HG02970 (cell line): ENCODE data around the gene VPS8.
"Not testable (repeated sequence)": the region's sequence is repeated elsewhere in the genome, so short reads cannot be mapped to it uniquely, and the experiment has no call there.

Source experiments
- ATAC-seq: cut with Tn5 transposase; IDR thresholded peaks from one replicate; pipeline ENCODE4 v1.9.1; 2021; ENCODE audit warnings: mild to moderate bottlenecking, moderate library complexity, moderate number of reproducible peaks; ENCODE audit not compliant: unreplicated experiment, low FRiP score

Gene VPS8

GRCh38 chr3:184954251-184954650, 142.3 kb downstream of the VPS8 start:
- no peak for ATAC-seq

DNA sequence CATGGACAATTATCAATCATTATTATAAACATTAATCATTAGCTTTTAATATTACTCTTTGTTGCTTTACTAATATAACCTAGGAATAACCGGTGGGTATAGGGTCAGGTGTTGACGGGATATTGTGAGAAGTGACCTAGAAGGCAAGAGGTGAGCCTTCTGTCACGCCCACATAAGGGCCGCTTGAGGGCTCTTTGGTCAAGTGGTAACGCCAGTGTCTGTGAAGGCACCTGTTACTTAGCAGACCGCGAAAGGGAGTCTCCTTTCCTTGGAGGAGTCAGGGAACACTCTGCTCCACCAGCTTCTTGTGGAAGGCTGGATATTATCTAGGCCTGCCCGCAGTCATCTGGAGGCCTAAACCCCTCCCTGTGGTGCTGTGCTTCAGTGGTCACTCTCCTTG, 142.9 kb downstream of the VPS8 start:
- ATAC-seq, result not testable (repeated sequence)

GRCh38 chr3:184965639-184966430, 153.9 kb downstream of the VPS8 start:
- ATAC-seq, result no peak

- ATAC-seq, result no peak
Observed at GRCh38 chr3:184968115-184968514, 156.1 kb downstream of the VPS8 start.

DNA sequence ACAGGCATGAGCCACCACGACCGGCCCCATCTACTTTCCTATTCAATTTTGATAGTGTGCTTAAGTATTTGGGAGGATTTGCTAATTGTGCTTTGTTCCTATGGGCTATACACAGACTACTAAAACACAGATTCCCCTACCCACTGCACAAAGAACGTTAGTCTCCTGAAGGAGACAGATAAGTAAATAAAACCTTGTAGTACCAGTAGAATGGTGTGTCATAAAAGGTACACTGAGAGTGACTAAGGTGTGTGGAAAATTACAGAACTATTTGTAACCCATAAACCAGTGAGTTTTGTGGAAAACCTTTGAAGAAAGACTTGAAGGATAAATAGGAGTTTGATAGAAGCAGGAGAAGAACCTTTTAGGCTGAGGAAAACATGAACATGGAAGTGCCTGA, 158.2 kb downstream of the VPS8 start:
- no peak for ATAC-seq

- no peak for ATAC-seq
Observed at GRCh38 chr3:184977796-184978195, 165.8 kb downstream of the VPS8 start.

- no peak for ATAC-seq
Observed at GRCh38 chr3:184981071-184981470, 169.1 kb downstream of the VPS8 start.

GRCh38 chr3:184982076-184982475, 170.1 kb downstream of the VPS8 start:
- no peak for ATAC-seq

DNA sequence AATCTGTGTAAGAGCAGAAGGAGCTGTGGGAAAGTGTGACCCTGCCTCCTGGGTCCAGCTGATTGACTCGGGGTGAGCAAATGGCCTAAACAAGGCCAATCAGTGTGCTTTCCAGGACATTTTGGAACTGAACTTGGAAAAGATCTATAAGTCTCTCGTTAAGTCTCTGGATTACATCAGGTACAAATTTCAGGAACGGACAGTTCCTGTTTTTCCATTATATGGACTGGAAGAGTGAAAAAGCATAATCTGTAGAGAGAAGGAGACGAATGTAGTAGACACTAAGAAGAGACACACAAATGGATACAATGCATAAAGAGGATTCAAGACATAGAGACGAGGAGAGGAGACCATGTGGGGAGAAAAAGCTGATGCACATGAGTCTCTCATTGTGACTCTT, 173.6 kb downstream of the VPS8 start:
- no peak for ATAC-seq

DNA sequence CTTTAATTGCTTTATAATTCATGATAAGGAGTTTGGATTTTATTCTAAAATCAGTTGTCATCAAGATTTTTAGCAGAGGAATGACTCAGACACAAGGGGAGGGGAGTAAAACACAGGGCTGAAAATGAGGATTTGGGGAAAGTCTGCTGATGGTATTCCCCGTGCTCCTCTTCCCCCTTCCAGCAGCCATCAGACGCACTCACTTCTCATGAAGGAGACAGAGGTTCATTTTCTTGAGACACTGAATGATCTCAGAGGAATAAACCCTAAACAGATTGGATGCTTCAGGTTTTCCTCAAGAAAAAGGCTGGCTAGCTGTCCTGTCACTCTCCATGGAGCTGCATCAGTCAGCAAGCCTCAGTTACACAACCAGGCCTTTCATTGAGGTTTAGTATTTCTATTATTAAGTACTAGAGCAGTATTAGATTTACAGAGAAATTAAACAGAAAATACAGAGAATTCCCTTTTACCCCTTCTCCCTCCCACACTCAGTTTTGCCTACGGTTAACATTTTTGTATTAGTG, 174.5 kb downstream of the VPS8 start:
- ATAC-seq, result no peak

GRCh38 chr3:184993394-184993793, 181.4 kb downstream of the VPS8 start:
- ATAC-seq, result no peak

DNA sequence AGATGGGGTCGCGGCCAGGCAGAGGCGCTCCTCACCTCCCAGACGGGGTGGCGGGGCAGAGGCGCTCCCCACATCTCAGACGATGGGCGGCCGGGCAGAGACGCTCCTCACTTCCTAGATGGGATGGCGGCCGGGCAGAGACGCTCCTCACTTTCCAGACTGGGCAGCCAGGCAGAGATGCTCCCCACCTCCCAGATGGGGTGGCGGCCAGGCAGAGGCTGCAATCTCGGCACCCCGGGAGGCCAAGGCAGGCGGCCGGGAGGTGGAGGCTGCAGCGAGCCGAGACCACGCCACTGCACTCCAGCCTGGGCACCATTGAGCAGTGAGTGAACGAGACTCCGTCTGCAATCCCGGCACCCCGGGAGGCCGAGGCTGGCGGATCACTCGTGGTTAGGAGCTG, 191.9 kb downstream of the VPS8 start:
- not testable (repeated sequence) for ATAC-seq

GRCh38 chr3:185009650-185010049, 197.7 kb downstream of the VPS8 start:
- ATAC-seq, result no peak

GRCh38 chr3:185017584-185017983, 205.6 kb downstream of the VPS8 start:
- ATAC-seq, result not testable (repeated sequence)

DNA sequence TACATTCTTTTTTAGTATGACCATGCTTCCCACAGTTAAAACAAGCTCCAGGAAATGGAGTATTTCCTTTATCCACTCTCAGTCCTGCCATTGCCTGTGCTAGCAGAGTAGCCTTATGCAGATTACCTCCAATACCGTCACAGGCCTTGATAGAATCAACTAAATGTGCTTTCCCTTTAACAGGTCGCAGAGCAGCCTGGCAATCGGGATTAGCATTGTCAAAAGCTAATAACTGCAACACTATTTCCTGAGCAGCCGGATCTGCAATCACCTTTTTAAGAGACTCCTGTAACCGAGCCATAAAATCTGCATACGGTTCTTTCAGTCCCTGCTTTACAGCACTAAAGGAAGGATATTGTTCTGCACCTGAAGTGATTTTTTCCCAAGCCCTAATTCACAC, 206.0 kb downstream of the VPS8 start:
- ATAC-seq, result not testable (repeated sequence)

DNA sequence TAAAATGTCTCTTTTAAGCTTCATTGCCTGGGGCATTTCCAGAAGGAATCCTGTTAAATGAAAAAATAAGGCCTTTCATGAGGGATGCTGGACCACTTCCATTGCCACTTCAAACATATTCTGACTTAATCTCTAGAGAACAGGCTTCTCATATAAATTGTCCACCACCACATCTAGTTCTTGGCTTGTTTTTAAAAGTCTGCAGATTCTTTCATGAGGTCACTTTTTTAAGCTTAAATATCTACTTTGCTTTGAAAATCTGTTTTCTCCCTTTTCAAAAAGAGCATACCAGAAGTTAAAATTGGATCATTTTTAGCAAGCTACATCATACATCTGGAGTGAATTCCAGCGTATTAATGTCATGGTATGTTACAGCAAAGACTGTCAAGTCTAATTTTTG, 209.3 kb downstream of the VPS8 start:
- no peak for ATAC-seq

DNA sequence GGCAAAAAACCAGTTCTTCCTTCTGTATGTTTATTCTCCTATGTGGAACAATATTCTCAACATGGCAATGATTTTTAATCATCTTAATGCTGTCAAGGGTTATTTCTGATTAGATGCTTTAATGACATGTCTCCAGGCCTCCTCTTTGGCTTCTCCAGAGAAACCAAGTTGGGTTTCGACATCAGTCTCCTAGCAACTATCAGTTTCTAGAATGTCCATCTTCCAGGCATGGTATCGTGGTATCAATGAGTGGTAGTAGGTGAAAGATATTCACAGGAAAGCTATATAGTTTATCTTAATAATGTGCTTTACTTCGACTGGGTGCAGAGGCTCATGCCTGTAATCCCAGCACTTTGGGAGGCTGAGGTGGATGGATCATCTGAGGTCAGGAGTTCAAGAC, 212.4 kb downstream of the VPS8 start:
- no peak for ATAC-seq

GRCh38 chr3:185024966-185025365, 213.0 kb downstream of the VPS8 start:
- ATAC-seq, result no peak

DNA sequence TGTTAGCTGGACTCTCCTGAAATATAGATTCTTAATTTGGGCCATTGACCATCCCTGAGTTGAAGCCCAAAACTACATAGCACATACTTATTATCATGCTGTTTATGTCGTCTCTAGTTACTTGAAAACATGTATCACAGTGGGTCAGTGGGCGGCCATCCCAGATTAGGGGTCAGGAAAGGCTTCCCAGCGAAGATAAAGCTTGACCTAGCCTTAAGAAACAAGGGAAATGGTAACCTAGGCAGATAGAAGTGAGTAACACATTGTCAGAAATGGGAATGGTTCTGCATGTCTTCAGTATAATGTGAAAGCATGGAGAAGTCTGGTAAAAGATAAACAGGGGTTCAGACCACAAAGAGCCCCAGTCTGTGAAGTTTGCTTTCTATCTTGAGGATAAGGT, 216.2 kb downstream of the VPS8 start:
- no peak for ATAC-seq

DNA sequence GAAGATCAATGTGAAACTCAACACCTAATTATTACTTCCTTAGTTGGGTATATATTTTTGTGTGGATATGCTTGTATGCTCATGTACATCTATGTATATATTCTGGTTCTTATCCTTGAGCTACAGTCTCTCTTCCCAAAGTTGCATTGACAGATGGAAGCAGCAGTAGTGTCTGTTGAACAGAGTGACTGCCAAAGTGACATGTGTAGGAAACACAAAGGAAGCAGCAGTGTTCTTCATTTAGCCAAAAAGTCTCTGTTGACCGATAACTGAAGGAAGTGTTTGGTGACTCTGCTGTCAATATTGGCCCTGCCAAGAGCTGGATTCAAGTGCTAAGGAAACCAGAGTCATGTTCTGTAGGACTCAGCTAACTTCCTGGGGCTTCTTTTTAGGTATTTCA, 217.1 kb downstream of the VPS8 start:
- no peak for ATAC-seq

DNA sequence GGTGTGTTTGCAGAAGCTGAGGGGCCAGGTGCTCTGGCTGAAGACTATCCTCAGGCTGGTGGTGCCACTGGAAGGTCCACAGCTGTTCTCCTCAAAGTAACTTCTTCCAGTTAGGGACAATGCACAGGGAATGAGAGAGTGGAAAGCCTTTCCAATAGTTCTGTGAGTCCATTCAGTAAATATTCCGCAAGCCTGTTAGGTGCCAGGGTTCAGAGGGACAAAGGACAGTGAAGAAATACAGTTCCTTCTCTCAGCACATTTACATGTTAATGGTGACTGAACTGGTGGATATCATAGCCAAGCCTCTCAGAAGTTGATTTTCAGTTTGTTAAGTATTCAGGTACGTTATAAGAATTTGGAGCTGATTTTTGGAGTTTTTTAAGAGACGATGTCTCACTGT, 218.4 kb downstream of the VPS8 start:
- no peak for ATAC-seq

GRCh38 chr3:185030951-185031350, 219.0 kb downstream of the VPS8 start:
- ATAC-seq, result no peak
